ENCODE measurements around the gene CBL. TPM values are rescaled to one million over a fixed set of nuclear protein-coding genes. Genes with fewer than 3 reads are reported as not detected.

CBL gene
- total RNA-seq, 1 experiment from 2014 or later = 45.6 TPM

- Mint-ChIP-seq H3K4me1 (no peaks in the 10 kb centered on the region), H3K27me3 (ENCODE audit: low read depth) (no peaks in the 10 kb centered on the region), H3K9me3 (no peaks in the 10 kb centered on the region), H3K27ac (no peak overlapping the region; the same call in 1 of the 2 replicates), H3K4me3 (no peak overlapping the region), H3K36me3 (peaks cover 71% of the 10 kb centered on the region)
- ATAC-seq = no peak
- TF ChIP-seq NFATC4 (CRISPR knock-in tag; IDR thresholded peaks at IDR 0.05) (no peak), JUN (CRISPR knock-in tag; IDR thresholded peaks at IDR 0.05) (no peak)
- ChIA-PET CTCF (interaction anchor here (0.9 to 2.1 kb wide), 2 partner anchors 16 to 40 kb away, joined by 3 to 5 read pairs; no protein-coding TSS in a partner anchor), POLR2A (no interaction called here)
- DNase-seq (ENCODE audit: low spot score) = no peak
Observed at GRCh38 chr11:119300198-119300964, 94.2 kb downstream of the CBL start.

DNA sequence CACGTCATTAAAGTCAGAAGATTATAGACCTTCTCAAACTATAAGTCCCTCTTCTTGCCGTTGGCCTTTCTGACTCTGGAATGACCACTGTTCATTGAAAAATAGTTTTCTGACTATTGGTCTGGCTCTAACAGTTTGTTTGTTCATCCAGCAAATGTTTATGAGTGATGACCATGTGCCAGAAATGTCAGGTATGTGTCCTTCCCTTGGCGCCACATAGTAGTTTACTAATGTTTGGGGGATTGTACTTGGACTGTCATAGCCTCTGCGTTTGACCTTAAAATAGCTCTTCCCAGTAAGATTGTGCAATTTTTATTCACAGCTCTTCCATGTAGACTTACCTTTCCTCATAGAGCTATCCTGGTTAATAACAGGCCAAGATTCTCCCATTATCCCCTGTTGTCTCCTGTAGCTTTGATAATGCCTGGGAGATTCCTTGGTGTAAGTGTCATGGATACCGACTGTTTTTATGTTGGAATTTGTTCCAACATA, 97.1 kb downstream of the CBL start:
- Mint-ChIP-seq H3K27ac (no peak overlapping the region; the same call in 1 of the 2 replicates), H3K4me1 (peaks cover 14% of the 10 kb centered on the region), H3K4me3 (no peak overlapping the region), H3K9me3 (no peaks in the 10 kb centered on the region), H3K36me3 (peaks cover 54% of the 10 kb centered on the region), H3K27me3 (ENCODE audit: low read depth) (no peaks in the 10 kb centered on the region)
- no peak for DNase-seq (ENCODE audit: low spot score)
- ATAC-seq = no peak
- TF ChIP-seq, protein P1, sequence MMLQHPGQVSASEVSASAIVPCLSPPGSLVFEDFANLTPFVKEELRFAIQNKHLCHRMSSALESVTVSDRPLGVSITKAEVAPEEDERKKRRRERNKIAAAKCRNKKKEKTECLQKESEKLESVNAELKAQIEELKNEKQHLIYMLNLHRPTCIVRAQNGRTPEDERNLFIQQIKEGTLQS (CRISPR knock-in tag; conservative IDR thresholded peaks at IDR 0.05) = no peak
- TF ChIP-seq RORB (CRISPR knock-in tag; IDR thresholded peaks at IDR 0.05) = no peak
- no peak for TF ChIP-seq TEAD4 (CRISPR knock-in tag; IDR thresholded peaks at IDR 0.05)
- TF ChIP-seq, protein P2, sequence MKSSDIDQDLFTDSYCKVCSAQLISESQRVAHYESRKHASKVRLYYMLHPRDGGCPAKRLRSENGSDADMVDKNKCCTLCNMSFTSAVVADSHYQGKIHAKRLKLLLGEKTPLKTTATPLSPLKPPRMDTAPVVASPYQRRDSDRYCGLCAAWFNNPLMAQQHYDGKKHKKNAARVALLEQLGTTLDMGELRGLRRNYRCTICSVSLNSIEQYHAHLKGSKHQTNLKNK (CRISPR knock-in tag; IDR thresholded peaks at IDR 0.05) = no peak
- TF ChIP-seq AFF4 (CRISPR knock-in tag; IDR thresholded peaks at IDR 0.05; ENCODE audit: borderline replicate concordance) = no peak
- TF ChIP-seq CTCF (IDR thresholded peaks at IDR 0.05) = no peak
- TF ChIP-seq NR3C1 (CRISPR knock-in tag; conservative IDR thresholded peaks at IDR 0.05; ENCODE audit: low read depth) = no peak
- no peak for TF ChIP-seq NFATC4 (CRISPR knock-in tag; IDR thresholded peaks at IDR 0.05)
- TF ChIP-seq ZNF423 (CRISPR knock-in tag; IDR thresholded peaks at IDR 0.05) = no peak
- TF ChIP-seq FOXP1 (CRISPR knock-in tag; IDR thresholded peaks at IDR 0.05; ENCODE audit: borderline replicate concordance) = no peak
- TF ChIP-seq MLX (CRISPR knock-in tag; IDR thresholded peaks at IDR 0.05) = no peak
- no peak for TF ChIP-seq ELF4 (CRISPR knock-in tag; IDR thresholded peaks at IDR 0.05; ENCODE audit: low read depth)
- CTCF ChIA-PET = no interaction called here
- POLR2A ChIA-PET = no interaction called here
